Esophagus muscularis mucosa (tissue), 3 donors: ENCODE results near the gene LRP8.
"Not testable (repeated sequence)": the region's sequence is repeated elsewhere in the genome, so short reads cannot be mapped to it uniquely, and the experiment has no call there.

Experiments used
- POLR2A ChIP-seq: fragments of 450-650 bp; IDR thresholded peaks from one replicate; pipeline ENCODE4 v1.6.1; 2017; ENCODE audit warnings: antibody characterized with exemption, moderate library complexity, mild to moderate bottlenecking, low read depth
- POLR2AphosphoS5 ChIP-seq, 2 donors: sonication (generic); formaldehyde crosslinking; IDR thresholded peaks; one replicate each; pipeline ENCODE4 v1.6.1; 2017; ENCODE audit warnings: antibody characterized with exemption in 2 of 2
- TF ChIP-seq, protein P1 (sequence below), 3 experiments: fragments of 200-600 bp in 2 of 3; fragments of 450-650 bp in 1 of 3; sonication (generic) in 2 of 3; IDR thresholded peaks; one replicate each; pipeline ENCODE4 v1.5.1; 2017 to 2019; ENCODE audit warnings: antibody characterized with exemption in 3 of 3, mild to moderate bottlenecking in 2 of 3, moderate library complexity in 1 of 3

- TF ChIP-seq, protein P1, sequence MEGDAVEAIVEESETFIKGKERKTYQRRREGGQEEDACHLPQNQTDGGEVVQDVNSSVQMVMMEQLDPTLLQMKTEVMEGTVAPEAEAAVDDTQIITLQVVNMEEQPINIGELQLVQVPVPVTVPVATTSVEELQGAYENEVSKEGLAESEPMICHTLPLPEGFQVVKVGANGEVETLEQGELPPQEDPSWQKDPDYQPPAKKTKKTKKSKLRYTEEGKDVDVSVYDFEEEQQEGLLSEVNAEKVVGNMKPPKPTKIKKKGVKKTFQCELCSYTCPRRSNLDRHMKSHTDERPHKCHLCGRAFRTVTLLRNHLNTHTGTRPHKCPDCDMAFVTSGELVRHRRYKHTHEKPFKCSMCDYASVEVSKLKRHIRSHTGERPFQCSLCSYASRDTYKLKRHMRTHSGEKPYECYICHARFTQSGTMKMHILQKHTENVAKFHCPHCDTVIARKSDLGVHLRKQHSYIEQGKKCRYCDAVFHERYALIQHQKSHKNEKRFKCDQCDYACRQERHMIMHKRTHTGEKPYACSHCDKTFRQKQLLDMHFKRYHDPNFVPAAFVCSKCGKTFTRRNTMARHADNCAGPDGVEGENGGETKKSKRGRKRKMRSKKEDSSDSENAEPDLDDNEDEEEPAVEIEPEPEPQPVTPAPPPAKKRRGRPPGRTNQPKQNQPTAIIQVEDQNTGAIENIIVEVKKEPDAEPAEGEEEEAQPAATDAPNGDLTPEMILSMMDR (IDR thresholded peaks at IDR 0.05) = not testable (repeated sequence)
- TF ChIP-seq POLR2A; POLR2AphosphoS5 (IDR thresholded peaks at IDR 0.05): not testable (repeated sequence)
Observed at GRCh38 chr1:53205496-53205895, 122.4 kb downstream of the LRP8 start.
